Central memory CD8-positive, alpha-beta T cell (primary cell): ENCODE results near the gene GAGE12F.

ENCODE experiments used
- ATAC-seq: fragments of 150-1000 bp; cut with Tn5 transposase; replicated peaks from 2 replicates; pipeline ENCODE4 v1.10.0; 2022; ENCODE audit warnings: mild to moderate bottlenecking, moderate FRiP score, moderate number of reproducible peaks; ENCODE audit not compliant: poor library complexity, severe bottlenecking; ENCODE audit errors: extremely low read depth
- DNase-seq, 2 donors: peaks; one replicate each; pipeline ENCODE4 v3.0.0; 2021; ENCODE audit warnings: low spot score in 2 of 2
- H3K27ac Mint-ChIP-seq: one replicate; pipeline ENCODE4 v1.8.0; 2022; ENCODE audit warnings: low read depth, mild to moderate bottlenecking, moderate library complexity, mixed read lengths
- H3K27me3 Mint-ChIP-seq: one replicate; pipeline ENCODE4 v1.8.0; 2022; ENCODE audit warnings: mixed read lengths
- H3K36me3 Mint-ChIP-seq: one replicate; pipeline ENCODE4 v1.8.0; 2022; ENCODE audit warnings: mild to moderate bottlenecking, moderate library complexity, mixed read lengths; ENCODE audit not compliant: insufficient read depth
- H3K4me1 Mint-ChIP-seq: one replicate; pipeline ENCODE4 v1.8.0; 2022; ENCODE audit warnings: mixed read lengths
- H3K4me3 Mint-ChIP-seq: one replicate; pipeline ENCODE4 v1.8.0; 2022; ENCODE audit warnings: mild to moderate bottlenecking, moderate library complexity, mixed read lengths
- H3K9me3 Mint-ChIP-seq: one replicate; pipeline ENCODE4 v1.8.0; 2022; ENCODE audit warnings: mixed read lengths

The GAGE12F gene

DNA sequence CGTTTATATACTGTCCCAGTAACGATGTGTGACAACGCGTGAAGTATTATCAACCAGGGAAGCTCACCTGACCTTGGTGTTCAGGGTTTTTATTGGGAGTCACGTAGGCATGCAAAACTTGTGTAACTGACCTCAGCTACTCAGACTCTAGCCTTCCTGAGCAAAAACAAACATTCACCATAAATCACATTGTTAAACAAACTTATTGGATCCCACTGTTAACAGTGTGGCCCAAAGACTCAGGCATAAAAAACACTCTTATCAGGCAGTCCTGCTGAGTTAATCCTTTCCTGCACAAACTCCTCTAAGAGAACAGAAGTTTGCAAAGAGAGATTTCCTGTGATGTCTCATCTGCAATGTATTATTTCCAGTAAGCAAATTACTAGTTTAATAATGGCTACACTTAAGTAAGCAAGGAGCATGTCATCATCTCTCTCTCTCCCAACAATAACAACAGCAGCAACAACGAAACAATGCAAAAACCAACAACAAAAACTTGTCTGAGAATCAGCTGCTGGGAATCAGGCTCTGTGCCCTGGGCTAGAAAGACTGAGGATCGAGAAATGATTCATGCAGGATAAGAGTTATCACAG lies 50.2 kb downstream of the GAGE12F start:
- Mint-ChIP-seq H3K27me3 (peaks cover 15% of the 10 kb centered on the region), H3K9me3 (no peaks in the 10 kb centered on the region), H3K36me3 (no peaks in the 10 kb centered on the region), H3K27ac (no peak overlapping the region), H3K4me3 (no peak overlapping the region), H3K4me1 (no peaks in the 10 kb centered on the region)
- ATAC-seq = no peak
- DNase-seq = no peak
